Esophagus squamous epithelium (tissue), 4 donors: ENCODE data around the gene GTSE1.

ENCODE experiments used
- POLR2A ChIP-seq, 4 donors: fragments of 450-650 bp; IDR thresholded peaks; one replicate each; pipeline ENCODE4 v1.6.1; 2017; ENCODE audit warnings: antibody characterized with exemption in 4 of 4, mild to moderate bottlenecking in 4 of 4, moderate library complexity in 3 of 4
- TF ChIP-seq, protein P1 (sequence below), 6 experiments: fragments of 450-650 bp in 4 of 6; fragments of 200-600 bp in 2 of 6; sonication (generic) in 2 of 6; IDR thresholded peaks; one replicate each; pipeline ENCODE4 v1.5.1; 2016 to 2019; ENCODE audit warnings: antibody characterized with exemption in 6 of 6, mild to moderate bottlenecking in 4 of 6, moderate library complexity in 4 of 6

DNA sequence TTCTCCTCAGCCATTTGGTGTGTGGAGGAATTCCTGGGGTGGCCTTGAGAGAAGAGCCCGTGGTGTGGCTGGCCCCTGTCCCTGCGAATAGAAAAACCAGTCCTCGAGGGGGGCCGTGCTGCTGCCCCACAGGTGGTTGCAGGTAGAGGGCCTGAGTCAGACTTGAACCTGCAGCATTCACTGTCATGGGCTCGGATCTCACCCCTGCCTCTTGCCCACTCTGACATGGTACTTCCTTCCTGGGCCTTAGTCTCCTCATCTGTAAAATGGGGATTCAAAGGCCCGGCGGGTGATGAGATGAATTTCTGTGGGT, 58.3 kb downstream of the GTSE1 start:
- TF ChIP-seq, protein P1, sequence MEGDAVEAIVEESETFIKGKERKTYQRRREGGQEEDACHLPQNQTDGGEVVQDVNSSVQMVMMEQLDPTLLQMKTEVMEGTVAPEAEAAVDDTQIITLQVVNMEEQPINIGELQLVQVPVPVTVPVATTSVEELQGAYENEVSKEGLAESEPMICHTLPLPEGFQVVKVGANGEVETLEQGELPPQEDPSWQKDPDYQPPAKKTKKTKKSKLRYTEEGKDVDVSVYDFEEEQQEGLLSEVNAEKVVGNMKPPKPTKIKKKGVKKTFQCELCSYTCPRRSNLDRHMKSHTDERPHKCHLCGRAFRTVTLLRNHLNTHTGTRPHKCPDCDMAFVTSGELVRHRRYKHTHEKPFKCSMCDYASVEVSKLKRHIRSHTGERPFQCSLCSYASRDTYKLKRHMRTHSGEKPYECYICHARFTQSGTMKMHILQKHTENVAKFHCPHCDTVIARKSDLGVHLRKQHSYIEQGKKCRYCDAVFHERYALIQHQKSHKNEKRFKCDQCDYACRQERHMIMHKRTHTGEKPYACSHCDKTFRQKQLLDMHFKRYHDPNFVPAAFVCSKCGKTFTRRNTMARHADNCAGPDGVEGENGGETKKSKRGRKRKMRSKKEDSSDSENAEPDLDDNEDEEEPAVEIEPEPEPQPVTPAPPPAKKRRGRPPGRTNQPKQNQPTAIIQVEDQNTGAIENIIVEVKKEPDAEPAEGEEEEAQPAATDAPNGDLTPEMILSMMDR (IDR thresholded peaks at IDR 0.05): no peak
- TF ChIP-seq POLR2A (IDR thresholded peaks at IDR 0.05): no peak
